DOHH2 (cell line): ENCODE measurements around the gene JARID2.

ENCODE experiments used
- H3F3A ChIP-seq: fragments of 200-600 bp; sonication (generic), shearing (Covaris generic); 2 replicates; pipeline ENCODE4 v1.6.0; 2016; ENCODE audit warnings: antibody characterized with exemption, mild to moderate bottlenecking; ENCODE audit not compliant: control insufficient read depth, insufficient read depth
- H3K27ac ChIP-seq: fragments of 200-600 bp; sonication (generic); 2 replicates; pipeline ENCODE4 v1.5.1; 2014; ENCODE audit warnings: low read depth, mild to moderate bottlenecking, low read length, moderate library complexity
- H3K27me3 ChIP-seq: fragments of 200-600 bp; sonication (generic); 2 replicates; pipeline ENCODE4 v1.6.1; 2014; ENCODE audit warnings: mild to moderate bottlenecking, low read length, mixed read lengths; ENCODE audit not compliant: control insufficient read depth
- H3K36me3 ChIP-seq: fragments of 200-600 bp; sonication (generic); 2 replicates; pipeline ENCODE4 v1.6.1; 2014; ENCODE audit warnings: mild to moderate bottlenecking, low read length, moderate library complexity, mixed read lengths; ENCODE audit not compliant: control insufficient read depth
- H3K4me1 ChIP-seq: fragments of 200-600 bp; sonication (generic); 2 replicates; pipeline ENCODE4 v1.6.1; 2014; ENCODE audit warnings: mild to moderate bottlenecking, low read length, mixed read lengths; ENCODE audit not compliant: control insufficient read depth
- H3K4me2 ChIP-seq: fragments of 200-600 bp; sonication (generic); 2 replicates; pipeline ENCODE4 v1.6.0; 2014; ENCODE audit warnings: mild to moderate bottlenecking, low read length, moderate library complexity
- H3K4me3 ChIP-seq: fragments of 200-600 bp; sonication (generic); 2 replicates; pipeline ENCODE4 v1.5.1; 2014; ENCODE audit warnings: mild to moderate bottlenecking, low read length, mixed read lengths
- H3K79me2 ChIP-seq: fragments of 200-600 bp; sonication (generic); 2 replicates; pipeline ENCODE4 v1.6.1; 2014; ENCODE audit warnings: mild to moderate bottlenecking, low read length, mixed read lengths; ENCODE audit not compliant: control insufficient read depth
- H3K9me2 ChIP-seq: fragments of 200-600 bp; sonication (generic); replicated peaks from 2 replicates; pipeline ENCODE4 v1.6.1; 2014; ENCODE audit warnings: mild to moderate bottlenecking, low read length, mixed read lengths; ENCODE audit not compliant: control insufficient read depth
- H3K9me3 ChIP-seq: fragments of 200-600 bp; sonication (generic); 2 replicates; pipeline ENCODE4 v1.6.1; 2014; ENCODE audit warnings: antibody characterized with exemption, low read length, mixed read lengths; ENCODE audit not compliant: control insufficient read depth, insufficient read depth
- H4K20me1 ChIP-seq: fragments of 200-600 bp; sonication (generic); 2 replicates; pipeline ENCODE4 v1.6.0; 2014; ENCODE audit warnings: low read depth, mild to moderate bottlenecking, antibody characterized with exemption, low read length, moderate library complexity; ENCODE audit not compliant: control insufficient read depth, insufficient read depth
- CTCF ChIP-seq: fragments of 200-600 bp; sonication (generic); IDR thresholded peaks from one replicate; pipeline ENCODE4 v1.5.1; 2014; ENCODE audit warnings: antibody characterized with exemption, mild to moderate bottlenecking, low read depth, low read length; ENCODE audit not compliant: poor library complexity, severe bottlenecking
- EZH2phosphoT487 ChIP-seq: fragments of 200-600 bp; sonication (generic); IDR thresholded peaks from 2 replicates; pipeline ENCODE4 v1.6.1; 2017; ENCODE audit warnings: borderline replicate concordance, mild to moderate bottlenecking, antibody characterized with exemption, low read length, moderate library complexity, mixed read lengths

JARID2 gene

GRCh38 chr6:15257357-15258132, 11.7 kb downstream of the JARID2 start:
- H3K9me3 ChIP-seq: no peaks in the 10 kb centered on the region
- H3K27me3 ChIP-seq: no peaks in the 10 kb centered on the region; the same call in 1 of the 2 replicates
- H3K27ac ChIP-seq: no peak overlapping the region
- H3K79me2 ChIP-seq: peaks cover 66% of the 10 kb centered on the region
- no peaks in the 10 kb centered on the region for H3K9me2 ChIP-seq
- peaks cover 7% of the 10 kb centered on the region; the same call in 1 of the 2 replicates for H3F3A ChIP-seq
- no peak overlapping the region for H3K4me2 ChIP-seq
- no peak overlapping the region for H3K4me3 ChIP-seq
- TF ChIP-seq EZH2phosphoT487: no peak
- no peak for TF ChIP-seq CTCF
- H3K4me1 ChIP-seq: peaks cover 40% of the 10 kb centered on the region
- no peaks in the 10 kb centered on the region for H3K36me3 ChIP-seq
- H4K20me1 ChIP-seq: peaks cover 20% of the 10 kb centered on the region; the same call in 1 of the 2 replicates

DNA sequence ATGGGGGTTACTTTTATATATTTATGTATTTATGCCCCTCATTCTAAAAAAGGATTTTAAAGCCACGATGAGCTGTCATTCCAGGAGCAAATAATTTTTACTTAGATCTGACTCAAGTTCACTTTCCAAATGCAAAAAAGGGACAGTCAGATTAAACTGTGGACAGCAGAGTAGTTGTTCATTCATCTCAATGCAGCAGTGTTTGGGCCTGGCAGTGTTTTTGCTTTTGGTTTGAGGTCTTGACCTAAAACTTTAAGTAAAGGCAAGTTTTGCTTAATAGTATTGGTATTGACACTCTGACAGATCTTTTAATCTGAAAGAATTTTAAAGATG, 13.9 kb downstream of the JARID2 start:
- Histone ChIP-seq H3K4me1 (peaks cover 27% of the 10 kb centered on the region), H3K9me3 (no peaks in the 10 kb centered on the region), H3K27me3 (no peaks in the 10 kb centered on the region), H3K4me2 (no peak overlapping the region), H3K79me2 (peaks cover 69% of the 10 kb centered on the region), H3K9me2 (no peaks in the 10 kb centered on the region), H3F3A (no peaks in the 10 kb centered on the region), H3K27ac (no peak overlapping the region), H4K20me1 (peaks cover 12% of the 10 kb centered on the region; the same call in 1 of the 2 replicates), H3K4me3 (no peak overlapping the region), H3K36me3 (no peaks in the 10 kb centered on the region)
- TF ChIP-seq EZH2phosphoT487 (no peak), CTCF (no peak)

GRCh38 chr6:15260099-15260821, 14.4 kb downstream of the JARID2 start:
- no peaks in the 10 kb centered on the region for H3K9me2 ChIP-seq
- H3K36me3 ChIP-seq: no peaks in the 10 kb centered on the region
- H3K79me2 ChIP-seq: peaks cover 69% of the 10 kb centered on the region
- H3K27me3 ChIP-seq: no peaks in the 10 kb centered on the region
- H3F3A ChIP-seq: no peaks in the 10 kb centered on the region
- H4K20me1 ChIP-seq: peaks cover 16% of the 10 kb centered on the region; the same call in 1 of the 2 replicates
- peaks cover 27% of the 10 kb centered on the region for H3K4me1 ChIP-seq
- H3K9me3 ChIP-seq: no peaks in the 10 kb centered on the region
- TF ChIP-seq EZH2phosphoT487: no peak
- no peak overlapping the region for H3K4me2 ChIP-seq
- no peak overlapping the region for H3K4me3 ChIP-seq
- no peak overlapping the region for H3K27ac ChIP-seq
